Embryonic facial prominence (tissue), 1 donor: ENCODE data around the gene YARS1.
"Not testable (repeated sequence)": the region's sequence is repeated elsewhere in the genome, so short reads cannot be mapped to it uniquely, and the experiment has no call there.

ENCODE experiments used
- DNase-seq: peaks from one replicate; pipeline ENCODE4 v3.0.0-alpha.2; 2016; ENCODE audit errors: extremely low spot score

The YARS1 gene

DNA sequence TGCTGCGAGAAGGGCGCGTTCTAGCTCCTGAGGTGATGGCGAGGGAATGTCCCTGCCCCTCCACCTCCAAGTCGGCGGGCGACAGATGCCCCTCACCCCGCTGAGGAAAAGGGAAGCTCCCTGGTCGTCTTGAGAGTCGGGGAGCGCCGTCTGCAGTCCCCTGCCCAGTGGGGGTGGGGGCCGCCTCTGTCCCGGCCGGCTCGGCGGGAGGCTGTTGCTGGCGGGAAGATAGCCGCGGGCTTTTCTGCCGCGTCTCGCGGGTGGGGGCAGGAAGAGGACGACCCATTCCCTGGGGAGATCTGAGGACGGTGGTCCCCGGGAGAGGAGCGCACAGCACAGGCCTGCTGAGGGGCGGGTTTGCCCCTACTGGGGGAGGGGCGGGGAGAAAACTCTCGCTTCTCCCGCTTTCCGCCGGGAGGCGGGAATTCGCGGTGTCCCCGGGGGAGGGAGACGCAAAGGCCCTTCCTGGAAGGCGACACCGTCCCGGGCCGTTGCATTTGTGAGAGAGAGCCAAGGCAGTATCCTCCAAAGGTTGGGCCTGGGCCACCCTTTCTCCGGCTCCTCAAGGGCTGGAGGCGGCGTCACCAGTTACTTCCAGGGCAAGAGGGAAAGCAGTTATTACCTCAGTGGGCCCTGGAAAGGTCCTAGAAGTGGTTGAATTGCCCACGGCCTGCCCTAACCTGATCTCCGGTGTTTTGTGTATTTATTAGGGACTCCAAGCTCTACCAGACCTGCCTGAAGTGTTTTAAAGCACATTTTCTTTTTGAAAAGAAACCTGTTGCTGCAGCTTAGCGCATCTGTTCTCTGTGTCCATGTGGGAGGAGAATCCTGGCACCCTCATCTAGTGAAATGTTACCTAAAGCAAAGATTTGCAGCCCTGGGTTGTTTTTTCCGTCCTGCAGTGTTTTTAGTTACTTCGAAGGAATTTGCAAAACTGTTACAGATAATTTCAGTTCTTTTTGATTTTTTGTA lies 943 bp upstream of the YARS1 start:
- peak; percentile 14 for DNase-seq

DNA sequence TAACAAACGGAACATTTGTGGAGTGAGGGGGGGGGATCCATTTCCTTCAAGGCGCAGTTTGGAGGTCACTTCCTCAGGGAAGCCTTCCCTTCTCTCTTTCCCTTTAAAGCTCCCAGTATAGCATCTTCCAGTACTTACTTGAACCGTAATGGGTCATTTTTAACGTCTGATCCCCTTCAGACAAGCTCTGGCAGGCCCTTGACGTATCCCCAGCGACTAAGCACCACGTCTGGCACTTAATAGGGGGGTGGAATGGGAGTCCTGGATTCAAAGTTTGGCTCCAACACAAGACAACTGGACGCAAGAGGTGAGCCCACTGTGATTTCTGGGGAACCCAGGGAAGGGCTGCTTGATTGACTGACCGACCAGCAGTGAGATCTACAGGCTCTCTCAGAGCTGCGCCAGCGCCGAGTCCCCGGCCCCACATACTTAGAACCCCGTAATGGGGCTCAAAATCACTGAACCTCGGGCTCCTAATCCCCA lies 441 bp downstream of the YARS1 start:
- no peak for DNase-seq

DNA sequence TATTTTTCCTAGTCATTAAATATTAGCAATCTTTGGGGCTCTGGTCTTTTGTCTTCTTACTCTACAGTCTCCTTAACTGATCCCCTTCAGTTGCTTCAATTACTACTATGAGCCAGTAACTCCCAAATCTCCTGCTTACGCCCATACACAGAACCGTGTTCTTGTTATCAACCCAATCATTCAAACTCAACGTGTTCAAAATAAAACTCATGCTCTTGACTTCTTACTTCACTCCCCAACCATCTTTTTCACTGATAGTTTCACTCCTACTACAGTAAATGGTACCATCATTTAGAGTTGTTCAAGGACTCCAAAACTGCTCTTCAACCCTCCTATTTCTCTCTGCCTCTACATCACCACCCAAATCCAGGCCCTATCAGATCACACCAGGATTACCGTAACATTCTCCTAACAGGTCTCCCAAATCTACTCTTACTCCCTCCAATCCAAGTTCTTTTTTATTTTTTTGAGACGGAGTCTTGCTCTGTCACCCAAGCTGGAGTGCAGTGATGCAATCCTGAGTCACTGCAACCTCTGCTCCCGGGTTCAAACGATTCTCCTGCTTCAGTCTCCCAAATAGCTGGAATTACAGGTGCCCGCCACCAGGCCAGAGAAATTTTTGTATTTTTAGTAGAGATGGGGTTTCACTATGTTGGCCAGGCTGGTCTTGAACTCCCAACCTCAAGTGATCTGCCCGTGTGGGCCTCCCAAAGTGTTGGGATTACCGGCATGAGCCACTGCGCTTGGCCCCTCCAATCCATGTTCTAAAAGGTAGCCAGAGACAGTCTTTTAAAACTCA lies 3.0 kb downstream of the YARS1 start:
- no peak for DNase-seq

DNA sequence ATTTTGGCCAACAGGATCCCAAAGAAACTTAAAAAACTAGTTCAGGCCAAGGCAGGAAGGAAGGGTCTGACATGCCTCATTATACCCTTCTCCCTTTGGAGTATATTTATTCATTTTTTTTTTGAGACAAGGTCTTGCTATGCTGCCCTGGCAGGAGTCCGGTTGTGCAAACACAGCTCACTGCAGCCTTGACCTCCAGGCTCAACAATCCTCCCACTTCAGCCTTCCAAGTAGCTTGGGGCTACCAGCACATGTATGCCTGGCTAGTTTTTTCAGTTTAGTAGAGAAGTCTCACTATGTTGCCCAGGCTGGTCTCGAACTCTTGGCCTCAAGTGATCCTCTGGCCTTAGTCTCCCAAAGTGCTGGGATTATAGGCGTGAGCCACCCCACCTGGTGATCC lies 5.2 kb downstream of the YARS1 start:
- no peak for DNase-seq

DNA sequence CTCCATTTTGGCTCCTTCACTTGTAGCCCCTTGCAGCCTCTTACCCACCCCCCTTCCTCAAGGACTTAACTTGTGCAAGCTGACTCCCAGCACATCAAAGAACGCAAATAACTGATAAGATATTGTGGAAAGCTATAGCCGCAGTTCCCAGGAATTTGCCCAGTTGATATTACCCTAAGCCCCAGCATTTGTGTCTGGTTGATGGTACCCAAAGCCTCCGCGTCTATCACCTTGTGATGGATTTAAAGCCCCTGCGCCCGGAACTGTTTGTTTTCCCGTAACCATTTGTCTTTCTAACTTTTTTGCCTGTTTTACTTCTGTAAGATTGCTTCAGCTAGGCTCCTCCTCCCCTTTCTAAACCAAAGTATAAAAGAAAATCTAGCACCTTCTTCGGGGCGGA lies 5.9 kb downstream of the YARS1 start:
- DNase-seq: no peak

DNA sequence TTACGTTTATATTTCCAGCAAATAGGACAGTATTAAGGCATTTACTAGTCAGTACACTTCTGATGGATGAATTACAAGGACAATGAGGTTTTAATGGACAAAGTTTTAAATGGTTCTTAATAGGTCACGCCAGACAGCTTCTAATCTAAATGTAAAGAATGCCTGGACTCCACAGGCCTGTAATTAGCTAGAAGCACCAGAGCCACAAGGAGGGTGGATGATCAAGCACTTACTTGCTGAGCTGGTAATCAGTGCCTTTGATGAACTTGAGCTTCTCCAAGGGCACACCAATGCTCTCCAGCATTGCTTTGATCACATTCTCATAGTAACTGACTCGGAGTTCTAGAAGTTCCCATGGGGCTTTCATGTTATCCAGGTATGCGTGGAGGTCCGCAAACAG lies 6.8 kb downstream of the YARS1 start:
- DNase-seq: no peak

DNA sequence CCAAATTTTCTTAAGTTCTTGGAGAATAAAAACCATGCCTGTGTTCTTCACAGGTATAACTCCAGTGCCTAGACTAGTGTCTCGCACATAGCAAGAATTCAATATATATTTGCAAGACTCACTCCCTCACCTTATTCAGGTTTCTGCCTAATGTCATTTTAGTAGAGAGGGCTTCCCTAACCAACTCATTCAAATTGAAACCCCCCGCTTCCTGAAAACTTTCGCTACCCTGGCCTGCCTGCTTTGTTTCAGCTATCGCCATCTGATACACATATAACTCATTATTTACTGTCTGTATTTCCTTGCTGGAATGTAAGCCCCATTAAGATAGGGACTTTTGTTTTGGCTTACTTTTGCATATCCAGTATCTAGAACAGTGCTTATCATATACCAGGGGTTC lies 8.6 kb downstream of the YARS1 start:
- DNase-seq: no peak

DNA sequence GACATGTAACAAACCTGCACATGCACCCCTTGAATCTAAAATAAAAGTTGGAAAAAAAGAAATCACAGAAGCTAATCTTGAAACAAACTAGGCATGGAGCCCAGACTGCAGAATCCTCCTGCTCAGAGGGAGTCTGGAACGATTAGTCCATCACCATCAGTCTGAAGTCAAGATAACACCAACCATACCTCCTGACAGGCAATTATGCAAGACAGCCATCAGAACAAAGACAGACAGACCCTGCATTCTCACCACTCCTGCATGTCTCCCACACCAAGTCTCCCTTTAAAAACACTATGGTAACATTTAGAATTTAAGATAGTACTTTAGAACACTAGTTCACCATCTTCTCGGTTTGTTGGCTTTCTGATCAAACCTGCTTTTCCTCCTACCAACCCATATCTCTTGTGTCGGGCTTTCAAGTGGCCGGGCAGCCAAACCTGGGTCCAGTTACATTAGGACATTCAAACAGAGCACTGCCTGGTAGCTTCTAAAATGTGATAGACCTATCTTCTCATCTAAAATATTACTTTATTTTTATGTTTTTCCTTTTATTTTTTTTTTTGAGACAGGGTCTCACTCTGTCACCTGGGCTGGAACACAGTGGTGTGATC lies 10.1 kb downstream of the YARS1 start:
- DNase-seq: no peak

DNA sequence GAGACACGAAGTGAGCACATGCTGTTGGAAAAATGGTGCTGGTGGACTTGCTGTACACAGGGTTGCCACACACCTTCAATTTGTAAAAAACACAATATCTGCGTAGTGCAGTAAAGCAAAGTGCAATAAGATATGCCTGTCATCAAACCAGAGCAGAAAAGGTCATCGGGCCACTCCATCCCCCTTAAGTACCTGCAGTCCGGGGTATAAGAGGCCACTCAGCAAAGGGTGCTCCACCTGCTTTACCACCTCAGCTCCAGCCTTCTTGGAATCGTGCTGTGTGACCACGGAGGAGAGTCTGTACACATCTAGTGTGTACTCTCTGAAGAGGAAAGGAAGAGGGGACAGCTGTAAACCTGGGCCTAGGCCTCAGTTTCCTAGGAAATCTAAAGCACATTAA lies 10.9 kb downstream of the YARS1 start:
- no peak for DNase-seq

DNA sequence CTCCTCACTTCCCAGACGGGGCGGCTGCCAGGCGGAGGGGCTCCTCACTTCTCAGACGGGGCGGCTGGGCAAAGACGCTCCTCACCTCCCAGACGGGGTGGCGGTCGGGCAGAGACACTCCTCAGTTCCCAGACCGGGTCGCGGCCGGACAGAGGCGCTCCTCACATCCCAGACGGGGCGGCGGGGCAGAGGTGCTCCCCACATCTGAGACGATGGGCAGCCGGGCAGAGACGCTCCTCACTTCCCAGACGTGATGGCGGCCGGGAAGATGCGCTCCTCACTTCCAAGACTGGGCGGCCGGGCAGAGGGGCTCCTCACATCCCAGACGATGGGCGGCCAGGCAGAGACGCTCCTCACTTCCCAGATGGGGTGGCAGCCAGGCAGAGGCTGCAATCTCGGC lies 12.7 kb downstream of the YARS1 start:
- DNase-seq: not testable (repeated sequence)

DNA sequence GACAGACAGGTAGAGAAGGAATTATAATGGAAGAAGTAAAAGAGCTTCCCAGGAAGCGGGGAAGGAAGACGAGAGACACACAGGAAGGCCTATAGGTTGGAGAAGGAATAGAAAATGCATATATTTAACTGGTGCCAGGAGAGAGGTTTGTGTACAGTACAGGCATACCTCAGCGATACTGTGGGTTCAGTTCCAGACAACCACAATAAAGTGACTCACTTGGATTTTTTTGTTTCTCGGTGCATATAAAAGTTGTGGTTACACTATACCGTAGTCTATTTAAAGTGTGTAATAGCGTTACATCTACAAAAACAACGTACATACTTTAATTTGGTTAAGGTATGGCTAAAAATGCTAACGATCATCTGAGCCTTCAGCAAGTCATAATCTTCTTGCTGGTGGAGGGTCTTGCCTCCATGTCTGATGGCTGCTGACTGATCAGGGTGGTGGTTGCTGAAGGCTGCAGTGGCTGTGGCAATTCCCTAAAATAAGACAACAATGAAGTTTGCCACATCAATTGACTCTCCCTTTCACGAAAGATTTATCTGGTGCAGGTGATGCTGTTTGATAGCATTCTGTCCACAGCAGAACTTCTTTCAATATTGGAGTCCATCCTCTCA lies 16.0 kb downstream of the YARS1 start:
- no peak for DNase-seq

DNA sequence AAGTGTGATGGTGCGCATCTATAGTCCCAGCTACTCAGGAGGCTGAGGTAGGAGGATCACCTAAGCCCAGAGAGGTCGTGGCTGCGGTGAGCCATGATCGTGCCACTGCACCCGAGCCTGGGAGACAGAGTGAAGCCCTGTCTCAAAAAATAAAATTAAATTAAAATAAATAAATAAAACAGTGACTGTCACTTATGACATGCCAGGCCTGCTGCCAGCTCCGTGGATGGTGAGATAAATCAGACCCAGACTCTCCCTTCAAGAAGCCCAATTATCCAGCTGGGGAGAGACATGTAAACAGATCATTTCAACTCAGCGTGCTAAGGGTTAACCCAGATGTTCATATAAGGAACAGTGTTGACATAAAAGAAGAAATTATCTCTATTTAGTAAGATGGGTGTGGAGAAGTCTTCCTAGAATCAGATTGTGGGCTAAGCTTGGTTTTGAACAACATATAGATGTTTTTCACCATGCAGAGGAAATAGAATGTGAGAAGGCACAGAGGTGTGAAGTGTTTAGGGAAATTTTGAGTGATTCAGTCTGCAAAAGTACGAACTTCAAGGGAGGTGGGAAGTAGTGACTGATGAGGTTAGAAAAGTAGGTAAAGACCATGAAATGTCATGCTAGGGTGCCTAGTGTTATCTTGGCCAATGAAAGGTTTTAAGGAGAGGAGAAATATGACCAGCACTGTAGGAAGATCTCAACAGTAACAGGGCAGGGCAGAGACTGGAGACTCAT lies 18.3 kb downstream of the YARS1 start:
- no peak for DNase-seq

DNA sequence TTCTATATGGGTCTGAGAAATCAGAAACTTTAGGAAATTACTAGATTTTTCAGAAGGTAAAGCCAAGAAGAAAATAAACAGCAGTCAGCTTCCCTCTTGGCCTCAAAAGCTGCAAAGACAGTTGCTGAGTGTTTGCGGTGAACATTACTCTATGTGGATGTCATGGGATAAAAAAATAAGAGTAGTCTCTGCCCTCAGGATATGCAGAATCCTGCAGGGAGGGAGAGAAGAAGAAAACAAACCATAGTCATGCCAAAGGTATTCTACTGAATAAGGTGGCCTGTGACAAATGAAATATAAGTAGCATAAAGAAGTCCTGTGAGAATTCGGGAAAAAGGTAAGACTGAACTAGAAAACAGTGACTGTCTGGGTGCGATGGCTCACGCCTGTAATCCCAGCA lies 19.0 kb downstream of the YARS1 start:
- no peak for DNase-seq

DNA sequence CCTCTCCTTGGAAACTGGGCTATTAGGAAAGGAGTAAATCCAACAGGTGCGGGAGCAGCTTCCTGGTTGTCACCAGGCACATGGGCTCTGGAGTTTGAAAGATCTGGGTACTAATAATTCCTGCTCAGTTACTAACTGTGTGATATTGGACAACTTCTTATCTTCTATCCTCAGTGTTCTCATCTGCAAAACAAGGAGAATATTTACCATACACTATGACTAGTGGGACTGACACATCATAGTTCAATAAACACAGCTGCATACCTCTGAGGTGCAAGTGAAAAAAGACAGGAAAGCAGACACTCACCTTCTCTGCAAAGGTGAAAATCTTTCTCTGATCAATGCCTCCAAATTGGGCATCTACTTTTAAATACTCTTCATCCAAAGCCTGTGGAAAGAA lies 19.7 kb downstream of the YARS1 start:
- no peak for DNase-seq

DNA sequence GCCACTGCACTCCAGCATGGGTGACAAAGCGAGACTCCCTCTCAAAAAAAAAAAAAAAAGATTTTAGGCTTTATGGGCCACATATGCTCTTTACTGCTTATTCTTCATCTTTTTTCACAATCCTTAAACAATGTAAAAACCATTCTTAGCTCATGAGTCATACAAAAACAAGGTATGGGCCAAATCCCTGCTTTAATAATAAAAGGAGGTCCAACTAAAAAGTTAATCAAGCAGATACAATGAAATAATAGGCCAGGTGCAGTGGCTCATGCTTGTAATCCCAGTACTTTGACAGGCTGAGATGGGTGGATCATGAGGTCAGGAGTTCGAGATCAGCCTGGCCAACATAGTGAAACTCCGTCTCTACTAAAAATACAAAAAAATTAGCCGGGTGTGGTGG lies 21.4 kb downstream of the YARS1 start:
- not testable (repeated sequence) for DNase-seq

DNA sequence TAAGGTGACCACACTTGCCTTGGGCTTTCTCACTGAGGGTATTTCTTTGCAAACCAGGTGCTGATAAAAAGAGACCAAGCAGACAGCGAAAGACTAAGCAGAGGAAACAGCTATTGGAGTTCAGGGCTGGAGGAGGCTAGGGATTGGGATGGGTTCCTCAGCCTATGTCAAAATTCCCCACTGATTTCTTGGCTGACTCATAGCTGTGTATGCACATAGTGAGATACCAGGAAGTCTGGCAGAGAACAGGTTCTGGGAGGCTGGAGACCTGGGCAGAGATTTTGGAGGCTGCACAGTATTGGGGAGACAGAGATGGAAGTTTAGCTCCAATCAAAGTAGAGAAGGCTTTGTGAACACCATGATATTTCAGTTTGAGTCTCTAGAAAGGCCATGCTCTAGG lies 25.3 kb downstream of the YARS1 start:
- DNase-seq: no peak

DNA sequence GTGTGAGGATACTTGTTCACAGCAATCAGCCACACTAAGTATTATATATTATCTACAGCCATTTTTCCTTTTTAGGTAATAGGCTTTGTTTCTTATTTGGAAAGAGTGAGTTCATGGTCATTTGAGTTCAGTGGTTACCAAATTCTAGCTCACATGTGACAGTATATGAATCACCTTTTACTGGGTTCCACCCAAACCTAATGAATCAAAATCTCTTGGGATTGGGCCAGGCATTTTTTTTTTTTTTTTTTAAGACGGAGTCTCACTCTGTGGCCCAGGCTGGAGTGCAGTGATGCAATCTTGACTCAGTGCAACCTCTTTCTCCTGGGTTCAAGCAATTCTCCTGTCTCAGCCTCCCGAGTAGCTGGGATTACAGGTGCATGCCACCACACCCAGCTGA lies 27.8 kb downstream of the YARS1 start:
- DNase-seq: not testable (repeated sequence)

DNA sequence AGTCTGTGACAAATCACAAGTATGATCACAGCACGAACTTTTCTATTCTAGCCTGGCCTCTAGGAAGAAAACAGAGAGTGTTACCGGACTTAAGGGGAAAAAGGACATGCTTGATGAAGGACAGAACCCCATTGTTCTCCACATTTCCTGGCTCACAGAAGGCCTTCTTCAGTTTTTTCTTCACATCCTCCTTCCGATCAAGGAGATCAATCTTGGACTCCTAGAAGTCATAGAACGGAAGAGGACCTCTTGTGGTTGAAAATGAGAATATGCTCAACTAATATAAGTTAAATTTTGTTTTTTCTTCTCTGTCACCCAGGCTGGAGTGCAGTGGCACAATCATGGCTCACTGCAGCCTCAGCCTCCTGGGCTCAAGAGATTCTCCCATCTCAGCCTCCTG lies 30.3 kb downstream of the YARS1 start:
- DNase-seq: no peak

DNA sequence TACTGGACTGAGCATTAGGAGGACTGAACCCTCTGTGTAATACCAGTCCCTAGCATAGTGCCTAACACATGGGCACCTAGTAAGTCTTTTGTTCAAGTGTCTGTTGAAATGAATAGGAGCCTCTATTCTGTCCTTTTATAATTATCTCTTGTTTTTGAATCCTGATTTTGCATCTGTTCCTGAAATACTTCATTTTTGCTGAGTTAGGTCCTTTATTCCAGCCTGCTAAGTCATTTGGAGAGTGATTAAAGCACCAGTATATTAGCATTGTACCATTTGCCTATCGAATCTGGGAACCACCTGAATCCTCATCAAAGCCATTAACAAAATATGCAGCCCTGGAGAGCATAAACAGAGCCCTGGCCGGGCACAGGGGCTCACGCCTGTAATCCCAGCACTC lies 32.3 kb downstream of the YARS1 start:
- DNase-seq: no peak

DNA sequence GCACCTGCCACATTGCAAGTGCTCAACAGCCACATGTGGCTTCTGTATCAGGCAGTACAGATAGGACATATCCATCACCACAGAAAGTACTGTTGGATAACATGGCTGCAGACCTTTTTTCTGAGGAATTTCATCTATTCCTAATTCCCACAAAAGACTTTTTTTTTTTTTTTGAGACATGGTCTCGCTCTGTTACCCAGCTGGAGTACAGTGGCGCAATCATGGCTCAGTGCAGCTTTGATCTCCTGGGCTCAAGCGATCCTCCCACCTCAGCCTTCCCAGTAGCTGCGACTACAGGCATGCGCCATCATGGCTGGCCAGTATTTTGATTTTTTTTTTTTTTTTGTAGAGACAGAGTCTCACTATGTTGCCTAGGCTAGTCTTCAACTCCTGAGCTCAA lies 33.3 kb downstream of the YARS1 start:
- no peak for DNase-seq

DNA sequence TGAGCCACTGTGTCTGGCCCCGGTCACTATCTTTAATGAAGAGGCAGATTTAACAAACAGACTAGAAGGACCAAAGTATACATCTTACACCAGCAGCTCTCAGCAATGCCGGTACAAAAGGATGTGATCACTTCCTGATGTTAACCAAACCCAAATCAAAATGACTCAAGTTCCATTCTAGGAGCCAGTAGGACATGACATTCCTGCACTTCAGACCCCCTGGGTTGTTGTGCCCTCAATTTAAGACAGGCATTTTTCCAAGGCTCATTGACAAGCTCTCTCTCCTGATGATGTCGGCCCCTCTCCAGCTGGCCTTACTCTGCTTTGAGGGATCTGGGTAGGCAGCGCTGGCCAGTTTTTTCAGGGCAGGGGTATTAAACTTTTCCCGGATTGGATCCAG lies 35.1 kb downstream of the YARS1 start:
- no peak for DNase-seq
